ENCODE data around the gene CPM.

The CPM gene

DNA sequence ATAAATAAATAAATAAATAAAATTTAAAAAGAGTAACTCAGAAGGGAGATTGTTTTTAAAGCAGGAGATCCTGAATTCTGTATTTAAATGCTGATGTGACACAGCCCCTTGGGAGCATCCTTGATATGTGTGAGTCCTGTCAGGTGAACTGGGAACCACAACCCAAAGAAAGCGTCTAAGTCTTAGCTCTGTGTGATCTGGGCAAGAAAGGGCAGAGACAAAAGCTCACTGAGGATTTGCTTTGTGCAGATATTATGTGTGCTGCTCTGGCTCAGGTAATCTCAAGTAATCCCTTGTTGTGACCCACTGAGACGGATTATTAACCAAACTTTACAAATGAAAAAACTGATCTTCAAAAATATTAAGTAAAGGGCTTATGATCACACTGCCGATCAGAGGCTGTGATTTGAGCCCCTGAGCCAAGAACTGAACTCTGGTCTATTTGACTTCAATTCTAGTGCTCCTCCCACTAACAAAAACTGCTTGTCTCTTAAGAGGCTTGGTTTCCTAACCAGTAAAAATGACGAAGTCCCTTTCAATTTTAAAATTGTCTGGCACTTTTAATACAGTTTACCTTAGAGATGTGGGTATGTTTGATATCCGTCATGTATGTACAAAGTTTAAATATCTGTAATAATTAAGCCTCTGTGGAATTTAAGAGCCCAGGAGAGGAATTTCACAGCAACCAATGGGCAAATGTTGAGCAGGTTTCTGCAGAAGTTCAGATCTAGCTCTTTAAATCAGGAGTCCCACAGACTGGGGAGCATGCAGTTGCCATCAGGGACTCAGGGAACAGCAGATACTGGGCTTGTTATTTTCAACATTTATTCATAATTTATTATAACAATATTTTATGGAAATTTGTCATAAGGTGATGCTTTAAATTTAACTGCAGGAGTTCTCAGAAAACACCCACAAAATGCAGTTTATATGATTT lies 46.1 kb downstream of the CPM start:
- TF ChIP-seq TAF1 (IDR thresholded peaks at IDR 0.05; ENCODE audit: borderline replicate concordance, insufficient read depth, low read length): no peak

DNA sequence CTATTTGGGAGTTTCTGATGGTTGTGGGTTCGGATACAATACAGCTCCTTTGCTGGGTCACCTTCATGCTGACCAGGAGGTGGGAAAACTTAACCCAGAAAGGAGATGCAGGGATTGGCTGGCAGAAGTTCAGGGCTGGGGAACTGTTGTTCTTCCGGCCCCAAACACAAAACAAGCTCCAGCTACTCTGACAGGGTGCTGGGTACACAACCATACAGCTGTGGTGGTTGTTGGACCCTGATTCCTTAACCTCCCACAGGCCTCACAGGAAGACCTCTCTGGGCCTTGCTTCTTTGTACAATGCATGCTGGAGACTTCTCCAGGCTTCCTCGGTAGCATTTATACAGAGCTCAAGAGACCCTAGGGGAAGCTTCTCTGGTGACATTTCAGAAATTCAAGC lies 47.6 kb downstream of the CPM start:
- TF ChIP-seq, protein P1, sequence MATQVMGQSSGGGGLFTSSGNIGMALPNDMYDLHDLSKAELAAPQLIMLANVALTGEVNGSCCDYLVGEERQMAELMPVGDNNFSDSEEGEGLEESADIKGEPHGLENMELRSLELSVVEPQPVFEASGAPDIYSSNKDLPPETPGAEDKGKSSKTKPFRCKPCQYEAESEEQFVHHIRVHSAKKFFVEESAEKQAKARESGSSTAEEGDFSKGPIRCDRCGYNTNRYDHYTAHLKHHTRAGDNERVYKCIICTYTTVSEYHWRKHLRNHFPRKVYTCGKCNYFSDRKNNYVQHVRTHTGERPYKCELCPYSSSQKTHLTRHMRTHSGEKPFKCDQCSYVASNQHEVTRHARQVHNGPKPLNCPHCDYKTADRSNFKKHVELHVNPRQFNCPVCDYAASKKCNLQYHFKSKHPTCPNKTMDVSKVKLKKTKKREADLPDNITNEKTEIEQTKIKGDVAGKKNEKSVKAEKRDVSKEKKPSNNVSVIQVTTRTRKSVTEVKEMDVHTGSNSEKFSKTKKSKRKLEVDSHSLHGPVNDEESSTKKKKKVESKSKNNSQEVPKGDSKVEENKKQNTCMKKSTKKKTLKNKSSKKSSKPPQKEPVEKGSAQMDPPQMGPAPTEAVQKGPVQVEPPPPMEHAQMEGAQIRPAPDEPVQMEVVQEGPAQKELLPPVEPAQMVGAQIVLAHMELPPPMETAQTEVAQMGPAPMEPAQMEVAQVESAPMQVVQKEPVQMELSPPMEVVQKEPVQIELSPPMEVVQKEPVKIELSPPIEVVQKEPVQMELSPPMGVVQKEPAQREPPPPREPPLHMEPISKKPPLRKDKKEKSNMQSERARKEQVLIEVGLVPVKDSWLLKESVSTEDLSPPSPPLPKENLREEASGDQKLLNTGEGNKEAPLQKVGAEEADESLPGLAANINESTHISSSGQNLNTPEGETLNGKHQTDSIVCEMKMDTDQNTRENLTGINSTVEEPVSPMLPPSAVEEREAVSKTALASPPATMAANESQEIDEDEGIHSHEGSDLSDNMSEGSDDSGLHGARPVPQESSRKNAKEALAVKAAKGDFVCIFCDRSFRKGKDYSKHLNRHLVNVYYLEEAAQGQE (IDR thresholded peaks at IDR 0.05; ENCODE audit: insufficient read depth in 1 of 2, low read depth in 2 of 2, low read length in 2 of 2): no peak
- TF ChIP-seq POLR2AphosphoS5 (IDR thresholded peaks at IDR 0.05; ENCODE audit: low read depth, low read length): no peak
- TF ChIP-seq FOXP2 (optimal IDR thresholded peaks at IDR 0.05; ENCODE audit: borderline replicate concordance, extremely low read depth, extremely low read length, insufficient read depth): no peak

DNA sequence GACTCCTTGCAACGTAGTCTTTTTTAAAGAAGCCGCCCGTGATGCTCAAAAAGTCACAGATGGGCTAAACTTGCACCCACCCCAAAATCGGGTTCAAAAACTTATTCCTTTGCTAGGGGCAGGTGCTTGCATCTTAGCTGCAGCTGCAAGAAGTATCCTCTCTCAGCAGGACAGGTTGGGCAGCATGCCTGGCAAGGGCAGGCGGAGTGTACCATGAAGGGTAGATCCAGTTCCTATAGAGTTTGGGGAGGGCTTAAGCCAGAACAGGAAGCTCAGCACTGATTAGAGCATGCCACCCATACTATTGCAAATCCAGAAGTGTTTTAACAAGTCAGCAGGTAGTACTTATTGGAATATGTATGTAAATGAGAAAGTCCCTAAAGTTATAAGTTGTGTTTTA lies 48.7 kb downstream of the CPM start:
- TF ChIP-seq TAF1 (IDR thresholded peaks at IDR 0.05; ENCODE audit: borderline replicate concordance, insufficient read depth, low read length) (no peak), SIN3A (IDR thresholded peaks at IDR 0.05; ENCODE audit: borderline replicate concordance, insufficient read depth, low read length) (no peak), FOXP2 (optimal IDR thresholded peaks at IDR 0.05; ENCODE audit: borderline replicate concordance, extremely low read depth, extremely low read length, insufficient read depth) (no peak), POLR2AphosphoS5 (IDR thresholded peaks at IDR 0.05; ENCODE audit: low read depth, low read length) (no peak)
- TF ChIP-seq, protein P1 (IDR thresholded peaks at IDR 0.05; ENCODE audit: insufficient read depth in 1 of 2, low read depth in 2 of 2, low read length in 2 of 2): no peak

DNA sequence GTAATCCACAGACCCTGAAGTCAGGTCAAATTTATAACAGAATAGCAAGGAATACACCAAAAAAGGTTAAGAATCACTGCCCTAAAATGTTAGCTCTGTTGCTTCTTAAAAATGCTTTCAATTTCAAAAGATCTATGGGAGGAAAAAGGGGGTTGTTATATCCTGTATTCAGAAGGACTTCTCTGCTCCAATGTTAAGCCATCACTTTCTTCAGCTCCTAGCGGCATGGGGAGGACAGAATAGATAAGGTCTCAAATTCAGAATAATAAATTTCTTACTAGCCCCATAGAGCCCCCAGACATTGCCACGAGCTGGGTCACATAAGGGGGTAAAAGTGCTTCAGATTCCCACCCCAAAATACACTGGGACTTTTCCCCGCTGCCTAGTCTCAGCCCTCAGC lies 49.8 kb downstream of the CPM start:
- TF ChIP-seq, protein P1 (IDR thresholded peaks at IDR 0.05; ENCODE audit: insufficient read depth in 1 of 2, low read depth in 2 of 2, low read length in 2 of 2): no peak
- TF ChIP-seq FOXP2 (optimal IDR thresholded peaks at IDR 0.05; ENCODE audit: borderline replicate concordance, extremely low read depth, extremely low read length, insufficient read depth) (no peak), SIN3A (IDR thresholded peaks at IDR 0.05; ENCODE audit: borderline replicate concordance, insufficient read depth, low read length) (no peak), POLR2AphosphoS5 (IDR thresholded peaks at IDR 0.05; ENCODE audit: low read depth, low read length) (no peak), TAF1 (IDR thresholded peaks at IDR 0.05; ENCODE audit: borderline replicate concordance, insufficient read depth, low read length) (no peak)

DNA sequence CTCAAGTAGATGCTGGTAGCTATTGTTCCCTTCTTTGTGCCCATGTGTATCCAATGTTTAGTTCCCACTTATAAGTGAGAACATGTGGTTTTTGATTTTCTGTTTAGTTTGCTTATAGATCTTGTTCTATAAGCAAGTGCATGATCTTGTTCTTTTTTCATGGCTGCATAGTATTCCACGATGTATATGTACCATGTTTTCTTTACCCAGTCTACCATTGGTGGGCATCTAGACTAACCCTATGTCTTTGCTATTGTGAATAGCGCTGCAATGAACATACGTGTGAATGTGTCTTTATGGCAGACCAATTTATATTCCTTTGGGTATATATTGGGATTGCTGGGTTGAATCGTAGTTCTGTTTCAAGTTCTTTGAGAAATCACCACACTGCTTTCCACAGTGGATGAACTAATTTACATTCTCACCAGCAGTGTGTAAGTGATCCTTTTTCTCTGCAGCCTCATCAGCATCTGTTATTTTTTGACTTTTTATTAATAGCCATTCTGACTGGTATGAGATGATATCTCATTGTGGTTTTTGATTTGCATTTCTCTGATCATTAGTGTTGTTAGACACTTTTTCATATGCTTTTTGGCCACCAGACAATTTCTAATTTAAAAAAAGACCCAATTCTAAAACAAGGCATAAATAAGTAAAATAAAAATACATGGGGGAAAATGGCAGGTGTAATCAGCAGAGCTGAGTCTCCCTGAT lies 50.6 kb downstream of the CPM start:
- TF ChIP-seq, protein P1 (IDR thresholded peaks at IDR 0.05; ENCODE audit: insufficient read depth in 1 of 2, low read depth in 2 of 2, low read length in 2 of 2): no peak

Data from PFSK-1 (cell line).